LNCaP clone FGC (cell line): Measurements from ENCODE around the gene EVC.

ENCODE experiments used
- DNase-seq: peaks from one replicate; pipeline ENCODE4 v3.0.0-alpha.2; 2011; ENCODE audit warnings: low read depth
- H3K4me3 ChIP-seq: 2 replicates; pipeline ENCODE4 v1.5.1; 2011; ENCODE audit warnings: mild to moderate bottlenecking, low read depth, low read length, control low read depth
- TF ChIP-seq, protein P1 (sequence below): IDR thresholded peaks from 2 replicates; pipeline ENCODE4 v1.5.1; 2012; ENCODE audit warnings: mild to moderate bottlenecking; ENCODE audit not compliant: control insufficient read depth, insufficient read depth; ENCODE audit errors: extremely low read depth

The EVC gene

DNA sequence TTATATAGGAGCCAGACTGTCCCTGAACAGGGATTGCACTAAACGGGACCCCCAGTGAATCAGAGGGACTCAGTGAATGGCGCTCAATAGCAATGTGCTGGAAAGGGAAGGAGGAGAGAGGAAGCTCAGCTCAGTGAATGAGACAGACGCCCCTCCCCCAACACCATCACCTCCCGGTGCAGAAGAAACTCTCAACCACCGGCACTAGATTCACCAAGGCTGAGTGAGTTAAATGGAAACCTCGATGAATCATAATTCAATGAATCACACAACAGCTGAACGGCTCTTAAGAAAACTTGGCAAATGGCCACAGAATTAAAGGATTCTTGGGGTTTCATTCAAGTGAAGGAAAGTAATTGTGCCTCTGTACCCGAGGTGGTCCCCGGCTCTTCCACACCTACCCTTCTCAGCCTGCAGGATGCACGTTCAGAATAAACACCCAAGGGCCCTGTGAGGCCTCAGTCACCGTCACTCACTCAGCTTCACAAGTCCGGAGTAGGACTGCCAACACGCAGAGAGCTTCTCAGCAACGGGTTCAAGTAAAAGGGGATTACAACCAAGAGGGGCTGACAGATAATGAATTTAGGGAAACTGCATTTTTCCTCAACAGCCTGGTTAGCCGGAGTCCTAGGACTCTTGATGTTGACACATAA, 152.6 kb downstream of the EVC start:
- DNase-seq, result no peak
- H3K4me3 ChIP-seq, result no peak overlapping the region
- TF ChIP-seq, protein P1, sequence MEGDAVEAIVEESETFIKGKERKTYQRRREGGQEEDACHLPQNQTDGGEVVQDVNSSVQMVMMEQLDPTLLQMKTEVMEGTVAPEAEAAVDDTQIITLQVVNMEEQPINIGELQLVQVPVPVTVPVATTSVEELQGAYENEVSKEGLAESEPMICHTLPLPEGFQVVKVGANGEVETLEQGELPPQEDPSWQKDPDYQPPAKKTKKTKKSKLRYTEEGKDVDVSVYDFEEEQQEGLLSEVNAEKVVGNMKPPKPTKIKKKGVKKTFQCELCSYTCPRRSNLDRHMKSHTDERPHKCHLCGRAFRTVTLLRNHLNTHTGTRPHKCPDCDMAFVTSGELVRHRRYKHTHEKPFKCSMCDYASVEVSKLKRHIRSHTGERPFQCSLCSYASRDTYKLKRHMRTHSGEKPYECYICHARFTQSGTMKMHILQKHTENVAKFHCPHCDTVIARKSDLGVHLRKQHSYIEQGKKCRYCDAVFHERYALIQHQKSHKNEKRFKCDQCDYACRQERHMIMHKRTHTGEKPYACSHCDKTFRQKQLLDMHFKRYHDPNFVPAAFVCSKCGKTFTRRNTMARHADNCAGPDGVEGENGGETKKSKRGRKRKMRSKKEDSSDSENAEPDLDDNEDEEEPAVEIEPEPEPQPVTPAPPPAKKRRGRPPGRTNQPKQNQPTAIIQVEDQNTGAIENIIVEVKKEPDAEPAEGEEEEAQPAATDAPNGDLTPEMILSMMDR, result no peak
